Calu3 (cell line): ENCODE data around the gene KCTD21. TPM values are rescaled to one million over a fixed set of nuclear protein-coding genes. Genes with fewer than 3 reads are reported as not detected.

Source experiments
- BruUV-seq: library from RNA; stranded (reverse); fragments of 400-500 nt; replicated peaks from 2 replicates; lab custom pipeline; 2021; lab: Mats Ljungman, UMichigan
- CTCF ChIA-PET: fragments of 300-600 bp; sonication (Branson Sonifier 250); formaldehyde crosslinking; loops from one replicate; lab custom pipeline; 2022; ENCODE audit warnings: antibody characterized with exemption; lab: Charles Lee
- DNase-seq: peaks from one replicate; pipeline ENCODE4 v3.0.0; 2022
- H3K27ac Mint-ChIP-seq: one replicate; pipeline ENCODE4 v1.8.0; 2022; ENCODE audit warnings: mixed read lengths; ENCODE audit not compliant: unreplicated experiment
- H3K27me3 Mint-ChIP-seq: one replicate; pipeline ENCODE4 v1.8.0; 2022; ENCODE audit warnings: mixed read lengths; ENCODE audit not compliant: unreplicated experiment
- H3K36me3 Mint-ChIP-seq: one replicate; pipeline ENCODE4 v1.8.0; 2022; ENCODE audit warnings: mild to moderate bottlenecking, moderate library complexity, mixed read lengths; ENCODE audit not compliant: insufficient read depth, unreplicated experiment
- H3K4me1 Mint-ChIP-seq: one replicate; pipeline ENCODE4 v1.8.0; 2022; ENCODE audit warnings: mild to moderate bottlenecking, low read depth, mixed read lengths; ENCODE audit not compliant: unreplicated experiment
- H3K4me3 Mint-ChIP-seq: one replicate; pipeline ENCODE4 v1.8.0; 2022; ENCODE audit warnings: mild to moderate bottlenecking, low read depth, moderate library complexity, mixed read lengths; ENCODE audit not compliant: unreplicated experiment
- H3K9me3 Mint-ChIP-seq: one replicate; pipeline ENCODE4 v1.8.0; 2022; ENCODE audit warnings: low read depth, mixed read lengths; ENCODE audit not compliant: unreplicated experiment
- CTCF ChIP-seq: fragments of 200-600 bp; IDR thresholded peaks from one replicate; pipeline ENCODE4 v1.8.0; 2022; ENCODE audit warnings: antibody characterized with exemption; ENCODE audit not compliant: unreplicated experiment
- intact Hi-C: fragments of 100-400 bp; cut with micrococcal nuclease; formaldehyde crosslinking; loops from one replicate; pipeline ENCODE4 v1.10.0; 2022; ENCODE audit not compliant: unreplicated experiment
- total RNA-seq: library from RNA; stranded (reverse); gene quantifications from 2 replicates; pipeline ENCODE4 v1.2.3, GENCODE V29; 2022

KCTD21 gene
- total RNA-seq, 1 experiment from 2014 or later: 8.5 TPM

- H3K36me3 Mint-ChIP-seq: no peaks in the 10 kb centered on the region
- BruUV-seq: no TSS peak
- intact Hi-C loops: no loop called here
- peaks cover 6% of the 10 kb centered on the region for H3K4me1 Mint-ChIP-seq
- no peak overlapping the region for H3K27ac Mint-ChIP-seq
- H3K27me3 Mint-ChIP-seq: no peaks in the 10 kb centered on the region
- H3K4me3 Mint-ChIP-seq: no peak overlapping the region
- CTCF ChIA-PET: no interaction called here
- no peaks in the 10 kb centered on the region for H3K9me3 Mint-ChIP-seq
- DNase-seq: no peak
- TF ChIP-seq CTCF: no peak
These were observed 27.1 kb downstream of the KCTD21 start for GRCh38 chr11:78161346-78161745.

DNA sequence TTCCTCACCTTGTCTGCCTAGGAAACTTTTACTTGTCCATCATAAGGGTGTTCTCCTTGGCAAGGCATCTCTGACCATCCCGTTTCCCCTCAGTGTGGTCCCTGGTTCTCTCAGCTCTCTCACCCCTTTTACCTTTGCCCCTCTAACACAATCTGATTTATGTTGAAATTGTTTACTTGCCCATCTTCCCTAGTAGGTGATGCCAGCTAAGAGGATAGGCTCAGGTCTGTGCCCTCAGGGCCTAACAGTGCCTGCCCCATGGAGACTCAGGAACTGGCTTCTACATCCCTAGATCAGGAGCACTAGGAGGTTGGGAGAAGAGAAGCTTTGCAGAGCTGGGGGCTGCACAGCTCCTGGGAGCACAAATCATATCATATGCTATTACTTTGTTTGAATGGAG is 27.9 kb downstream of the KCTD21 start:
- Mint-ChIP-seq H3K27me3 (no peaks in the 10 kb centered on the region), H3K4me3 (no peak overlapping the region), H3K4me1 (peaks cover 7% of the 10 kb centered on the region), H3K36me3 (no peaks in the 10 kb centered on the region), H3K27ac (no peak overlapping the region), H3K9me3 (no peaks in the 10 kb centered on the region)
- intact Hi-C loops: no loop called here
- BruUV-seq: no TSS peak
- CTCF ChIA-PET: no interaction called here
- no peak for DNase-seq
- no peak for TF ChIP-seq CTCF

DNA sequence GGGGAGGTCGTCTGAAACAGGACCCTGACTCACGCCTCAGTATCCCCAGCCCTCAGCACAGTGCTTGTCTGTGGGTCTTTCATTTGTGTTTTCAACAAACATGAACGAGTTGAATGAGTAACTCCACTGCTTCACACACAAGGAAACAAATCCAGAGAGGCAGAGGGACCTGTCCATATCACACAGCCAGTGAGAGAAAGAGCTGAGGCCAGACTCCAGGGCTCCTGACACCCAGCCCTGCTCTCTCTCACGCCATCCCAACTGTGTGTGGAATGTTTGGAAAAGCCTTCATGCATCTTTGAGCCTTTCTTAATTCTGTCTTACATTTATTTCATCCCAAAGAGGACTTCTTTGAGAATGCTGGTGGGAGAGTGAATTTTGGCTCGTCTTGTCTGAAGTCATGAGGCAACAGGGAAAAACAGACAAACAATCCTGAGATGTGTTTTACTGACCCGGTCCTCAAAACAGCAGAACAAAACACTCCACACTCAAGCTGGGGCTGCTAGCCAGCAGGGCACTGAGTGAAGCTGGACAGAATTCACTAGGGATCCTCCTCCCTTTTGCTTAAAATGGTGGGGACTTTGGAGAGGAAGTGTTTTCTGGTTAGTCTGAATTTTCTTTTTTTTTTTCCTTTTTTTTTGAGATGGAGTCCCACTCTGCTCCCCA is 29.3 kb downstream of the KCTD21 start:
- H3K27ac Mint-ChIP-seq: no peak overlapping the region
- H3K4me3 Mint-ChIP-seq: no peak overlapping the region
- intact Hi-C loops: loop anchor here (10.0 kb wide), 1 partner anchor 206 kb away; no protein-coding TSS in a partner anchor
- no TSS peak for BruUV-seq
- no peaks in the 10 kb centered on the region for H3K9me3 Mint-ChIP-seq
- no peak for DNase-seq
- CTCF ChIA-PET: no interaction called here
- TF ChIP-seq CTCF: no peak
- H3K27me3 Mint-ChIP-seq: no peaks in the 10 kb centered on the region
- peaks cover 7% of the 10 kb centered on the region for H3K4me1 Mint-ChIP-seq
- no peaks in the 10 kb centered on the region for H3K36me3 Mint-ChIP-seq

DNA sequence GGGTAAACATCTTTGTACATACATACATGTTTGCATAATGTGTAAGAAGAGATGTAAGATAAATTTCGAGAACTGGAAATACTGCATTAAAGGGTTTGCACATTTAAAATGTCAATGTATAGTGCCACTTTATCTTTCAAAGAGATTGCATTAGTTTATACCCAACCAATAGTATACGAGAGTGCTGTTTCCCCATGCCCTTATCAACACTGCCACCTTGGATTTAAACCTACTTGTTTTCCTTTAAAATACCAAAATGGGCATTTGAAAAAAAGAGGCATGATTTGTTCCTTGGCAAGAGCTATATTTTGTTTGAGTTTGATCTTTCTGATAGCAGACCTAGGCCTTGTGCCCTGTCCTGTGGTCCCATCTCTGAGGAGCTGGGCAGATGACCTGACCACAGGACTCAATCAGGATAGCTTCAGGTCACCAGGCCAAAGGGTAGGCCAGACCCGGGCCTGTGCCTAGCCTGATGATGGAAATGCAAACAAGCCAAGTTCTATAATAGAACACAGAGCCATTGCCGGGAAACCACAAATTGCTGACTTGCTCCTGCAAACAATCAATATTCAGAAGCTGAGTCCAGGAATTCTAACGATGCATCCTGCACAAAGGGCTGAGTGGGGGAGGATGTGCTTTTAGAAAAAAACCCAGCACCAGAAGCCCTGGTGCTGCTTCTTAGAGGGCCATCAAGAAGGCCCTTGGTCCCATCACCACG is 32.1 kb downstream of the KCTD21 start:
- no TSS peak for BruUV-seq
- CTCF ChIA-PET: no interaction called here
- DNase-seq: peak; percentile 4
- intact Hi-C loops: loop anchor here (10.0 kb wide), 1 partner anchor 209 kb away; no protein-coding TSS in a partner anchor
- Mint-ChIP-seq H3K36me3 (no peaks in the 10 kb centered on the region), H3K27me3 (no peaks in the 10 kb centered on the region), H3K4me3 (no peak overlapping the region), H3K4me1 (peaks cover 7% of the 10 kb centered on the region), H3K9me3 (no peaks in the 10 kb centered on the region), H3K27ac (no peak overlapping the region)
- TF ChIP-seq CTCF: no peak
